Prostate gland (tissue), 2 donors: ENCODE data around the gene CRACR2A. TPM values are rescaled to one million over a fixed set of nuclear protein-coding genes. Genes with fewer than 3 reads are reported as not detected.

ENCODE experiments used
- DNase-seq: peaks from one replicate; pipeline ENCODE4 v3.0.0-alpha.2; 2019; ENCODE audit warnings: low spot score
- H3K27ac ChIP-seq, 2 donors: fragments of 200-600 bp; sonication (generic); 2 replicates each; pipeline ENCODE4 v1.5.1; 2017 to 2019
- H3K27me3 ChIP-seq: fragments of 200-600 bp; sonication (generic); replicated peaks from 2 replicates; pipeline ENCODE4 v1.5.1; 2019; ENCODE audit not compliant: insufficient read depth
- H3K36me3 ChIP-seq, 2 donors: fragments of 200-600 bp; sonication (generic); 1 replicate in 1 of 2; 2 replicates in 1 of 2; pipeline versions ENCODE4 v1.5.1 to v1.8.1; 2017 to 2019
- H3K4me1 ChIP-seq: fragments of 200-600 bp; sonication (generic); replicated peaks from 2 replicates; pipeline ENCODE4 v1.5.1; 2019
- H3K4me3 ChIP-seq, 2 donors: fragments of 200-600 bp; sonication (generic); 2 replicates each; pipeline ENCODE4 v1.5.1; 2017 to 2019
- H3K9me3 ChIP-seq: fragments of 200-600 bp; sonication (generic); 2 replicates; pipeline ENCODE4 v1.5.1; 2017
- POLR2A ChIP-seq: fragments of 450-650 bp; IDR thresholded peaks from one replicate; pipeline ENCODE4 v1.6.1; 2016; ENCODE audit warnings: antibody characterized with exemption, mild to moderate bottlenecking
- POLR2AphosphoS5 ChIP-seq: sonication (generic); formaldehyde crosslinking; IDR thresholded peaks from one replicate; pipeline ENCODE4 v1.6.1; 2017; ENCODE audit warnings: antibody characterized with exemption
- WGBS: methylation state at CpG from one replicate; pipeline ENCODE4 v1.1.5; 2018; 5-methylcytosine and 5-hydroxymethylcytosine counted together
- intact Hi-C: fragments of 100-400 bp; cut with DNase I; formaldehyde crosslinking; loops from one replicate; pipeline ENCODE4 v1.14.2; 2022
- total RNA-seq, 2 donors: library from RNA; depleted of rRNA; stranded (reverse); fragments of >200 nt; gene quantifications; one replicate each; pipeline ENCODE4 v1.1.0, GENCODE V29; 2016
- TF ChIP-seq, protein P1 (sequence below), 4 experiments: fragments of 200-600 bp in 2 of 4; fragments of 450-650 bp in 2 of 4; sonication (generic) in 2 of 4; IDR thresholded peaks; 1 replicate in 3 of 4; 2 replicates in 1 of 4; pipeline ENCODE4 v1.5.1; 2016 to 2019; ENCODE audit warnings: antibody characterized with exemption in 4 of 4, mild to moderate bottlenecking in 2 of 4, moderate library complexity in 2 of 4

The CRACR2A gene
- total RNA-seq, 2 donors from 2014 or later = 21.6 to 39.1 TPM

DNA sequence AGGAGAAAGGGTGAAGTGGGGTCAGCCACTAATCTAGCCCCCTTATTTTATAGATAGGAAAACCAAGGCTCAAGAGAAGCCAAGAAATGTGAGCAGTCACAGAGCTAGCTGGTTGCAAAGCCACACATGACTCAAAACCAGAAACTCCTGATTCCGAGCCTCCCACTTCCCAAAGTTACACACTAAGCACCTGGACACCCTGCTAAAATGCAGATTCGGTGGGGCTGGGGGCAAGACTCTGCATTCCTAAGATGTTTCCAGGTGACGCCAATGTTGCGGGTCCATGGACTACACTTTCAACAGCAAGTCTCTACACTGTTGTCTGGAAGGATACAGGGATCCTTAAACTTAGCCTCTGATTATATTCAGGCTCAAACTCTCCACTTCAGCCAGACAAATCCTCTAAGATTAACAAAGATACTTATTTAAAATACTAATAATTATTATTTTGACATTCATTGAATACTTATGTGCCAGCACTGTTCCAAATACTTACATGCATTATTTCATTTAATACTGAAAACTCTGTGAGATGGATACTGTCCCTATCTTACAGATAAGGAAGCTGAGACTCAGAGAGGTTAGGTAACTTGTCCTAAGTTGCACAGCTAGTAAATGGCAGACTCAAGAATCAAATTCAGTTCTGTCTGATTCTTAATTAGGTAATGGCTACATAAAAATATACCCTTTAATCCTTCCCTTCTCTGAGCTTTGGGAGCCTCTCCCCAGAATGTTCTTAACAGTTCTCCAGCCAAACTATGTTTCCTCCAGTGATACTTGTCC lies 81.4 kb downstream of the CRACR2A start:
- Histone ChIP-seq H3K27ac (no peak overlapping the region), H3K36me3 (peaks cover 0 to 3% of the 10 kb centered on the region in 2 donors), H3K27me3 (no peaks in the 10 kb centered on the region), H3K4me1 (no peaks in the 10 kb centered on the region), H3K9me3 (no peaks in the 10 kb centered on the region), H3K4me3 (no peak overlapping the region)
- WGBS = 81% methylated on average over 4 of the region's 4 CpGs
- intact Hi-C loops = no loop called here
- DNase-seq = no peak
- TF ChIP-seq POLR2AphosphoS5 (no peak), POLR2A (no peak)
- TF ChIP-seq, protein P1, sequence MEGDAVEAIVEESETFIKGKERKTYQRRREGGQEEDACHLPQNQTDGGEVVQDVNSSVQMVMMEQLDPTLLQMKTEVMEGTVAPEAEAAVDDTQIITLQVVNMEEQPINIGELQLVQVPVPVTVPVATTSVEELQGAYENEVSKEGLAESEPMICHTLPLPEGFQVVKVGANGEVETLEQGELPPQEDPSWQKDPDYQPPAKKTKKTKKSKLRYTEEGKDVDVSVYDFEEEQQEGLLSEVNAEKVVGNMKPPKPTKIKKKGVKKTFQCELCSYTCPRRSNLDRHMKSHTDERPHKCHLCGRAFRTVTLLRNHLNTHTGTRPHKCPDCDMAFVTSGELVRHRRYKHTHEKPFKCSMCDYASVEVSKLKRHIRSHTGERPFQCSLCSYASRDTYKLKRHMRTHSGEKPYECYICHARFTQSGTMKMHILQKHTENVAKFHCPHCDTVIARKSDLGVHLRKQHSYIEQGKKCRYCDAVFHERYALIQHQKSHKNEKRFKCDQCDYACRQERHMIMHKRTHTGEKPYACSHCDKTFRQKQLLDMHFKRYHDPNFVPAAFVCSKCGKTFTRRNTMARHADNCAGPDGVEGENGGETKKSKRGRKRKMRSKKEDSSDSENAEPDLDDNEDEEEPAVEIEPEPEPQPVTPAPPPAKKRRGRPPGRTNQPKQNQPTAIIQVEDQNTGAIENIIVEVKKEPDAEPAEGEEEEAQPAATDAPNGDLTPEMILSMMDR (IDR thresholded peaks at IDR 0.05) = no peak

DNA sequence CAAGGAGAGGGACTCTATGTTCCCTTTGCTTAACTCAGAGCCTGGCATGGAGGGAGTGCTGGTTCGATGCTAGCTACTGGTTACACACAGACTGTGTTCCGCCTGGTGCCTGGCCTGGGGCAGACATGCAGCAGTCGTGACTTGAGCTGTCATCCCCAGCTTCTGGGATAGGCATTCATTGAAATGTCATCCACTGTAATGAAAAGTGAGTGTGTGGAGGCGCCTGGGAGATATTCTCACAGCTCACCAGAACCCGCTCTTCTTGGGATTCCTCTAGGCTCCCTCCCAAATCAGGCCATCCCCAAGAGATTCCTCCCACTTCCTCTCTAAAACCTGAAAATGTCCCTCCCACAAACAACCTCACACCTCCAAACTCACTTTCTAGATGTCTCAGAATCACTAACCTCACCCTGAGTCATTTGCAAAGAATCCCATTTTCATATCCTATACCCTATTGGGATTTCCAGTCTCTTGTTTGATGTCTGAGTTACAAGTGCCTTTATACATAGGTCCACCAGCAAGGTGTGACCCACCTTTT lies 82.8 kb downstream of the CRACR2A start:
- Histone ChIP-seq H3K27me3 (no peaks in the 10 kb centered on the region), H3K4me3 (no peak overlapping the region), H3K27ac (no peak overlapping the region), H3K4me1 (no peaks in the 10 kb centered on the region), H3K36me3 (peaks cover 0 to 3% of the 10 kb centered on the region in 2 donors), H3K9me3 (no peaks in the 10 kb centered on the region)
- WGBS = 92% methylated on average over 5 of the region's 5 CpGs
- no peak for DNase-seq
- intact Hi-C loops = no loop called here
- TF ChIP-seq, protein P1 (IDR thresholded peaks at IDR 0.05) = no peak
- TF ChIP-seq POLR2A (no peak), POLR2AphosphoS5 (no peak)

DNA sequence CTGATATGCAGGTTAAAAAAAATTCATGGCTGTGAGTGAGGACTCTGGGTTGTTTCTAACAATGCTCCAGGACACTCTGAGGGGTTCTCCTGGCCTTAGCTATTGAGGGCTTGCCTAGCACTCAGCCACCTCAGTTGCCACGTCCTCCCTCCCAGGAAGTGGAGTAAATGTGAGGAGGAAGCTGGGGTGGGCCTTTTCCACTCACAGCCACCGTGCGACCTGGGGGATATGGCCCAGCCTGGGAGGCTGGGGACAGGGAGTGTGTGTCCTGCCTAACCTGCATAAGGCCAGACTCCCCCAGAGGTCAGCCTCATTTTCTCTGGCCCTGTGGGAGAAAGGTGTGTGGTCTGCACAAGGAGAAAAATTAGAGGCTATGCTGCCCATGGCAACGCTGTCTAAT lies 83.3 kb downstream of the CRACR2A start:
- Histone ChIP-seq H3K27ac (no peak overlapping the region), H3K4me3 (no peak overlapping the region), H3K27me3 (no peaks in the 10 kb centered on the region), H3K9me3 (no peaks in the 10 kb centered on the region), H3K36me3 (peaks cover 0 to 3% of the 10 kb centered on the region in 2 donors), H3K4me1 (no peaks in the 10 kb centered on the region)
- TF ChIP-seq, protein P1 (IDR thresholded peaks at IDR 0.05) = no peak
- WGBS = 70% methylated on average over 4 of the region's 4 CpGs
- DNase-seq = no peak
- intact Hi-C loops = no loop called here

DNA sequence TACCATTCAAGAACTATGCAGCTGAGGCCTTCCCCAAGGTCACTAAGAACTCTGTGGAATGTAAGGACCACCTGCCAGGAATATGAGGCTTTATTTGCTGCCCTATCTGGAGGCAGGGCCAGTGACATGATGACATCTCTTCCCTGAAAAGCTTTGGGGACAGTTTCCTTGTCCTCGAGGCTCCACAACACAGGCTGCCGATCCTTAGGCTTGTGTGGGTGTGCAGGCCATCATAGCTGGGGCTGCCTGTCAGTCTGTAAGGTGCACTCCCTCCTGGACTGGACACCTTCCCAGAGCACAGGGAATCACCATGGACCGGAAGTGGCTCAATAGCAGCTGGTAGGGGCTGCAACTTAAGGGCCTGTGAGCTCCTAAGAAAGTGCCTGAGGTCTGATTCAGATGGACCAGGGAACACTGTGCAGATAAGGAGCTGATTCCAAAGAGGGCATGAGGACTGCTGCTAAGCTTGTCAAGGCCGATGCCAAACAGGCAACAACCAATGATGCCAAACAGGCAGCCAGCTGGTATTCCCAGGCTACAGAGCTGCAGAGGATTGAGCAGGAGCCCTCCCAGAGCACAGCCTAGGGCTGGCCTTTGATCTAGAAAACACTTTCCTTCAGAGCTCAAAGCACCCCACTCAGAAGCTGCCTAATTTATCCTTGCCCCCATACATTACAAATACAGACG lies 84.3 kb downstream of the CRACR2A start:
- intact Hi-C loops = no loop called here
- H3K27ac ChIP-seq = no peak overlapping the region
- no peak overlapping the region for H3K4me3 ChIP-seq
- WGBS = 89% methylated on average over 5 of the region's 5 CpGs
- H3K4me1 ChIP-seq = no peaks in the 10 kb centered on the region
- H3K9me3 ChIP-seq = no peaks in the 10 kb centered on the region
- no peaks in the 10 kb centered on the region for H3K27me3 ChIP-seq
- peaks cover 0 to 3% of the 10 kb centered on the region in 2 donors for H3K36me3 ChIP-seq
- no peak for TF ChIP-seq POLR2AphosphoS5
- TF ChIP-seq POLR2A = no peak
- TF ChIP-seq, protein P1 (IDR thresholded peaks at IDR 0.05) = no peak
- no peak for DNase-seq
